Stimulated activated naive B cell treated with anti-CD40 and anti-IgM and Interleukin-4, amounts not matched to agents 10 μg/mL and 1 μg/mL and 100 μg/mL, for 72 hours (primary cell): ENCODE results near the gene SLC6A5.

Experiments used
- ATAC-seq, 2 donors: fragments of 150-1000 bp; cut with Tn5 transposase; replicated peaks; 2 replicates each; pipeline ENCODE4 v1.10.0; 2021; ENCODE audit warnings: moderate library complexity in 1 of 2
- DNase-seq: peaks from one replicate; pipeline ENCODE4 v3.0.0; 2021
- H3K27ac Mint-ChIP-seq: one replicate; pipeline ENCODE4 v1.8.0; 2022; ENCODE audit warnings: mild to moderate bottlenecking, mixed read lengths
- H3K27me3 Mint-ChIP-seq, 2 donors: one replicate each; pipeline ENCODE4 v1.8.0; 2022; ENCODE audit warnings: mixed read lengths in 2 of 2
- H3K36me3 Mint-ChIP-seq, 2 donors: one replicate each; pipeline ENCODE4 v1.8.0; 2022; ENCODE audit warnings: mixed read lengths in 2 of 2, mild to moderate bottlenecking in 1 of 2
- H3K4me1 Mint-ChIP-seq, 2 donors: one replicate each; pipeline ENCODE4 v1.8.0; 2022; ENCODE audit warnings: mixed read lengths in 2 of 2, mild to moderate bottlenecking in 1 of 2
- H3K4me3 Mint-ChIP-seq, 2 donors: one replicate each; pipeline ENCODE4 v1.8.0; 2022; ENCODE audit warnings: mild to moderate bottlenecking in 2 of 2, mixed read lengths in 2 of 2, moderate library complexity in 1 of 2
- H3K9me3 Mint-ChIP-seq, 2 donors: one replicate each; pipeline ENCODE4 v1.8.0; 2022; ENCODE audit warnings: mixed read lengths in 2 of 2, mild to moderate bottlenecking in 1 of 2

The SLC6A5 gene

GRCh38 chr11:20652150-20652806 lies 52.9 kb downstream of the SLC6A5 start:
- no peaks in the 10 kb centered on the region for H3K9me3 Mint-ChIP-seq
- no peaks in the 10 kb centered on the region for H3K36me3 Mint-ChIP-seq
- peaks cover 12 to 13% of the 10 kb centered on the region in 2 donors for H3K27me3 Mint-ChIP-seq

GRCh38 chr11:20654038-20654437 lies 54.6 kb downstream of the SLC6A5 start:
- Mint-ChIP-seq H3K9me3 (no peaks in the 10 kb centered on the region), H3K27me3 (peaks cover 12 to 13% of the 10 kb centered on the region in 2 donors), H3K4me1 (peaks cover 0 to 7% of the 10 kb centered on the region in 2 donors), H3K36me3 (no peaks in the 10 kb centered on the region), H3K4me3 (no peak overlapping the region), H3K27ac (no peak overlapping the region)
- ATAC-seq: no peak
- DNase-seq: no peak

More at GRCh38 chr11:20652150-20652806, 52.9 kb downstream of the SLC6A5 start:
- no peak for ATAC-seq
- no peak overlapping the region for H3K27ac Mint-ChIP-seq
- no peak for DNase-seq
- peaks cover 0 to 7% of the 10 kb centered on the region in 2 donors for H3K4me1 Mint-ChIP-seq
- no peak overlapping the region for H3K4me3 Mint-ChIP-seq

GRCh38 chr11:20656901-20657300 lies 57.5 kb downstream of the SLC6A5 start:
- peaks cover 0 to 1% of the 10 kb centered on the region in 2 donors for H3K9me3 Mint-ChIP-seq
- DNase-seq: no peak
- no peak overlapping the region for H3K4me3 Mint-ChIP-seq
- peaks cover 12 to 19% of the 10 kb centered on the region in 2 donors for H3K27me3 Mint-ChIP-seq
- ATAC-seq: no peak
- H3K27ac Mint-ChIP-seq: no peak overlapping the region
- H3K36me3 Mint-ChIP-seq: no peaks in the 10 kb centered on the region
- peaks cover 0 to 7% of the 10 kb centered on the region in 2 donors for H3K4me1 Mint-ChIP-seq

GRCh38 chr11:20658135-20658534 lies 58.7 kb downstream of the SLC6A5 start:
- Mint-ChIP-seq H3K4me1 (peaks cover 0 to 5% of the 10 kb centered on the region in 2 donors), H3K4me3 (no peak overlapping the region), H3K9me3 (peaks cover 0 to 7% of the 10 kb centered on the region in 2 donors), H3K27me3 (peaks cover 12 to 16% of the 10 kb centered on the region in 2 donors), H3K36me3 (no peaks in the 10 kb centered on the region), H3K27ac (no peak overlapping the region)
- DNase-seq (no peak), ATAC-seq (no peak)

GRCh38 chr11:20661445-20661844 lies 62.0 kb downstream of the SLC6A5 start:
- peaks cover 0 to 10% of the 10 kb centered on the region in 2 donors for H3K9me3 Mint-ChIP-seq
- H3K36me3 Mint-ChIP-seq: no peaks in the 10 kb centered on the region
- no peaks in the 10 kb centered on the region for H3K4me1 Mint-ChIP-seq
- ATAC-seq (no peak), DNase-seq (no peak)
- H3K27me3 Mint-ChIP-seq: peaks cover 12 to 30% of the 10 kb centered on the region in 2 donors
- H3K27ac Mint-ChIP-seq: no peak overlapping the region
- H3K4me3 Mint-ChIP-seq: no peak overlapping the region

- no peak overlapping the region for H3K27ac Mint-ChIP-seq
Observed at GRCh38 chr11:20661850-20662249, 62.4 kb downstream of the SLC6A5 start.

GRCh38 chr11:20668131-20668809 lies 68.9 kb downstream of the SLC6A5 start:
- peak overlapping the region; percentile 22 for H3K27ac Mint-ChIP-seq
- no peaks in the 10 kb centered on the region for H3K36me3 Mint-ChIP-seq
- ATAC-seq (no peak), DNase-seq (no peak)
- peaks cover 7 to 24% of the 10 kb centered on the region in 2 donors for H3K4me1 Mint-ChIP-seq
- H3K9me3 Mint-ChIP-seq: peaks cover 0 to 5% of the 10 kb centered on the region in 2 donors
- peak overlapping the region in 1 of 2 donors; percentile 9 for H3K4me3 Mint-ChIP-seq
- H3K27me3 Mint-ChIP-seq: peaks cover 52 to 79% of the 10 kb centered on the region in 2 donors

More at GRCh38 chr11:20661850-20662249, 62.4 kb downstream of the SLC6A5 start:
- H3K4me1 Mint-ChIP-seq: no peaks in the 10 kb centered on the region
- ATAC-seq: no peak
- peaks cover 0 to 12% of the 10 kb centered on the region in 2 donors for H3K9me3 Mint-ChIP-seq
- H3K4me3 Mint-ChIP-seq: no peak overlapping the region
- no peaks in the 10 kb centered on the region for H3K36me3 Mint-ChIP-seq
- H3K27me3 Mint-ChIP-seq: peaks cover 11 to 34% of the 10 kb centered on the region in 2 donors
- no peak for DNase-seq

- H3K27me3 Mint-ChIP-seq: peaks cover 53 to 85% of the 10 kb centered on the region in 2 donors
- H3K4me3 Mint-ChIP-seq: peak within 1 kb of the TSS in 1 of 2 donors; percentile 9
- peaks cover 0 to 5% of the 10 kb centered on the region in 2 donors for H3K9me3 Mint-ChIP-seq
- peak within 1 kb of the TSS; percentile 70 for H3K27ac Mint-ChIP-seq
- DNase-seq (no peak), ATAC-seq (no peak)
- H3K4me1 Mint-ChIP-seq: peaks cover 7 to 24% of the 10 kb centered on the region in 2 donors
- no peaks in the 10 kb centered on the region for H3K36me3 Mint-ChIP-seq
Observed at GRCh38 chr11:20668844-20669819, 69.7 kb downstream of the SLC6A5 start, which contains the start of gene NELL1. Gene NELL1 (plus strand): TSS chr11:20669586.

- H3K4me3 Mint-ChIP-seq: no peak overlapping the region
- peaks cover 57 to 79% of the 10 kb centered on the region in 2 donors for H3K27me3 Mint-ChIP-seq
- no peaks in the 10 kb centered on the region for H3K36me3 Mint-ChIP-seq
- DNase-seq: no peak
- H3K9me3 Mint-ChIP-seq: peaks cover 0 to 5% of the 10 kb centered on the region in 2 donors
- H3K4me1 Mint-ChIP-seq: peaks cover 7 to 24% of the 10 kb centered on the region in 2 donors
- ATAC-seq: no peak
- H3K27ac Mint-ChIP-seq: no peak overlapping the region
Observed at GRCh38 chr11:20669820-20670684, 70.6 kb downstream of the SLC6A5 start.

- peaks cover 0 to 2% of the 10 kb centered on the region in 2 donors for H3K9me3 Mint-ChIP-seq
- no peak overlapping the region for H3K4me3 Mint-ChIP-seq
- no peaks in the 10 kb centered on the region for H3K36me3 Mint-ChIP-seq
- DNase-seq (no peak), ATAC-seq (no peak)
- peaks cover 56 to 79% of the 10 kb centered on the region in 2 donors for H3K27me3 Mint-ChIP-seq
- H3K4me1 Mint-ChIP-seq: peaks cover 7 to 24% of the 10 kb centered on the region in 2 donors
- H3K27ac Mint-ChIP-seq: no peak overlapping the region
Observed at GRCh38 chr11:20670932-20671403, 71.6 kb downstream of the SLC6A5 start.

GRCh38 chr11:20671856-20672546 lies 72.6 kb downstream of the SLC6A5 start:
- no peak overlapping the region for H3K27ac Mint-ChIP-seq
- ATAC-seq: peak in 1 of 2 donors; percentile 48
- no peaks in the 10 kb centered on the region for H3K9me3 Mint-ChIP-seq
- DNase-seq: no peak
- peaks cover 7 to 24% of the 10 kb centered on the region in 2 donors for H3K4me1 Mint-ChIP-seq
- no peaks in the 10 kb centered on the region for H3K36me3 Mint-ChIP-seq
- H3K27me3 Mint-ChIP-seq: peaks cover 55 to 72% of the 10 kb centered on the region in 2 donors
- H3K4me3 Mint-ChIP-seq: no peak overlapping the region

GRCh38 chr11:20672575-20672974 lies 73.2 kb downstream of the SLC6A5 start:
- H3K27ac Mint-ChIP-seq: no peak overlapping the region
- no peak for DNase-seq
- no peak overlapping the region for H3K4me3 Mint-ChIP-seq
- peak; percentile 31 to 41 for ATAC-seq
- peaks cover 7 to 24% of the 10 kb centered on the region in 2 donors for H3K4me1 Mint-ChIP-seq
- peaks cover 54 to 67% of the 10 kb centered on the region in 2 donors for H3K27me3 Mint-ChIP-seq
- H3K36me3 Mint-ChIP-seq: no peaks in the 10 kb centered on the region
- H3K9me3 Mint-ChIP-seq: no peaks in the 10 kb centered on the region
